Karpas-422 (cell line): ENCODE results near the gene CHAC1. TPM values are rescaled to one million over a fixed set of nuclear protein-coding genes. Genes with fewer than 3 reads are reported as not detected.

ENCODE experiments used
- DNase-seq: peaks from one replicate; pipeline ENCODE4 v3.0.0-alpha.2; 2015
- H2AFZ ChIP-seq: fragments of 200-600 bp; sonication (generic); 2 replicates; pipeline ENCODE4 v1.6.1; 2014; ENCODE audit warnings: antibody characterized with exemption, low read length, mixed read lengths
- H3K27ac ChIP-seq: fragments of 200-600 bp; sonication (generic); 2 replicates; pipeline ENCODE4 v1.5.1; 2014; ENCODE audit warnings: mild to moderate bottlenecking, low read length, moderate library complexity
- H3K27me3 ChIP-seq: fragments of 200-600 bp; sonication (generic); 2 replicates; pipeline ENCODE4 v1.6.1; 2014; ENCODE audit warnings: low read length, mixed read lengths
- H3K36me3 ChIP-seq: fragments of 200-600 bp; sonication (generic); 2 replicates; pipeline ENCODE4 v1.6.1; 2014; ENCODE audit warnings: low read length, mixed read lengths; ENCODE audit not compliant: insufficient read depth
- H3K4me1 ChIP-seq: fragments of 200-600 bp; sonication (generic); 2 replicates; pipeline ENCODE4 v1.6.1; 2014; ENCODE audit warnings: mild to moderate bottlenecking, low read length, mixed read lengths
- H3K4me2 ChIP-seq: fragments of 200-600 bp; sonication (generic); 2 replicates; pipeline ENCODE4 v1.6.1; 2014; ENCODE audit warnings: low read length, low read depth, mild to moderate bottlenecking; ENCODE audit not compliant: poor library complexity, severe bottlenecking
- H3K4me3 ChIP-seq: fragments of 200-600 bp; sonication (generic); 2 replicates; pipeline ENCODE4 v1.5.1; 2014; ENCODE audit warnings: mild to moderate bottlenecking, antibody characterized with exemption, low read length, mixed read lengths
- H3K79me2 ChIP-seq: fragments of 200-600 bp; sonication (generic); 2 replicates; pipeline ENCODE4 v1.6.1; 2014; ENCODE audit warnings: mild to moderate bottlenecking, low read length, mixed read lengths
- H3K9ac ChIP-seq: fragments of 200-600 bp; sonication (generic); 2 replicates; pipeline ENCODE4 v1.6.0; 2014; ENCODE audit warnings: low read length
- H3K9me2 ChIP-seq: fragments of 200-600 bp; sonication (generic), shearing (Covaris generic); replicated peaks from 2 replicates; pipeline ENCODE4 v1.6.0; 2014; ENCODE audit warnings: mild to moderate bottlenecking, low read length, moderate library complexity; ENCODE audit not compliant: insufficient read depth
- H3K9me3 ChIP-seq: fragments of 300-700, 200-600 bp; sonication (generic); 2 replicates; pipeline ENCODE4 v1.6.1; 2014; ENCODE audit warnings: low read length, mixed read lengths
- H4K20me1 ChIP-seq: fragments of 200-600 bp; sonication (generic); 2 replicates; pipeline ENCODE4 v1.6.1; 2014; ENCODE audit warnings: mild to moderate bottlenecking, antibody characterized with exemption, low read length, low read depth; ENCODE audit not compliant: insufficient read depth
- total RNA-seq: library from RNA; depleted of rRNA; stranded (reverse); fragments of >200 nt; shearing (Covaris generic); gene quantifications from 2 replicates; pipeline ENCODE4 v1.2.3, GENCODE V29; 2014; ENCODE audit warnings: low replicate concordance

Gene CHAC1
- total RNA-seq, 1 experiment from 2014 or later, result 45.5 TPM

GRCh38 chr15:40984406-40984805 is 31.1 kb downstream of the CHAC1 start:
- H3K36me3 ChIP-seq, result peaks cover 34% of the 10 kb centered on the region; the same call in 1 of the 2 replicates
- H3K27me3 ChIP-seq, result no peaks in the 10 kb centered on the region
- H3K79me2 ChIP-seq, result no peaks in the 10 kb centered on the region
- H3K4me2 ChIP-seq, result no peak overlapping the region
- no peak overlapping the region for H3K27ac ChIP-seq
- H3K9ac ChIP-seq, result no peak overlapping the region
- H3K4me1 ChIP-seq, result no peaks in the 10 kb centered on the region
- no peaks in the 10 kb centered on the region for H4K20me1 ChIP-seq
- no peak overlapping the region for H3K4me3 ChIP-seq
- H3K9me2 ChIP-seq, result no peaks in the 10 kb centered on the region
- H2AFZ ChIP-seq, result no peak overlapping the region
- no peaks in the 10 kb centered on the region for H3K9me3 ChIP-seq
- no peak for DNase-seq

- no peak overlapping the region for H2AFZ ChIP-seq
- peaks cover 38% of the 10 kb centered on the region; the same call in 1 of the 2 replicates for H3K36me3 ChIP-seq
- no peaks in the 10 kb centered on the region for H3K4me1 ChIP-seq
- H3K27ac ChIP-seq, result no peak overlapping the region
- no peaks in the 10 kb centered on the region for H3K27me3 ChIP-seq
- H3K79me2 ChIP-seq, result no peaks in the 10 kb centered on the region
- no peak overlapping the region for H3K4me2 ChIP-seq
- no peak overlapping the region for H3K9ac ChIP-seq
- no peaks in the 10 kb centered on the region for H3K9me2 ChIP-seq
- no peaks in the 10 kb centered on the region for H3K9me3 ChIP-seq
- no peak for DNase-seq
- no peaks in the 10 kb centered on the region for H4K20me1 ChIP-seq
- no peak overlapping the region for H3K4me3 ChIP-seq
Observed at GRCh38 chr15:40984964-40985363, 31.7 kb downstream of the CHAC1 start.

- no peak for DNase-seq
- Histone ChIP-seq H3K36me3 (peaks cover 38% of the 10 kb centered on the region; the same call in 1 of the 2 replicates), H3K9ac (no peak overlapping the region), H3K9me3 (no peaks in the 10 kb centered on the region), H3K4me2 (no peak overlapping the region), H3K4me3 (no peak overlapping the region), H2AFZ (no peak overlapping the region), H3K4me1 (no peaks in the 10 kb centered on the region), H3K79me2 (no peaks in the 10 kb centered on the region), H3K9me2 (no peaks in the 10 kb centered on the region), H3K27ac (no peak overlapping the region), H3K27me3 (no peaks in the 10 kb centered on the region), H4K20me1 (no peaks in the 10 kb centered on the region)
Observed at GRCh38 chr15:40985541-40986330, 32.5 kb downstream of the CHAC1 start.

GRCh38 chr15:40986820-40987219 is 33.5 kb downstream of the CHAC1 start:
- Histone ChIP-seq H3K79me2 (no peaks in the 10 kb centered on the region), H3K27ac (no peak overlapping the region), H3K36me3 (peaks cover 38% of the 10 kb centered on the region; the same call in 1 of the 2 replicates), H3K9me3 (no peaks in the 10 kb centered on the region), H3K9ac (no peak overlapping the region), H3K4me3 (no peak overlapping the region), H4K20me1 (no peaks in the 10 kb centered on the region), H3K9me2 (no peaks in the 10 kb centered on the region), H2AFZ (no peak overlapping the region), H3K4me2 (no peak overlapping the region), H3K27me3 (no peaks in the 10 kb centered on the region), H3K4me1 (no peaks in the 10 kb centered on the region)
- no peak for DNase-seq

GRCh38 chr15:40988156-40988555 is 34.9 kb downstream of the CHAC1 start:
- H3K9me3 ChIP-seq, result no peaks in the 10 kb centered on the region
- H3K4me2 ChIP-seq, result no peak overlapping the region
- no peak for DNase-seq
- no peak overlapping the region for H2AFZ ChIP-seq
- no peaks in the 10 kb centered on the region for H3K27me3 ChIP-seq
- H3K9ac ChIP-seq, result no peak overlapping the region
- H3K79me2 ChIP-seq, result no peaks in the 10 kb centered on the region
- no peak overlapping the region for H3K4me3 ChIP-seq
- no peaks in the 10 kb centered on the region for H4K20me1 ChIP-seq
- H3K36me3 ChIP-seq, result peaks cover 34% of the 10 kb centered on the region; the same call in 1 of the 2 replicates
- no peak overlapping the region for H3K27ac ChIP-seq
- H3K9me2 ChIP-seq, result no peaks in the 10 kb centered on the region
- H3K4me1 ChIP-seq, result no peaks in the 10 kb centered on the region

GRCh38 chr15:40990080-40990479 is 36.8 kb downstream of the CHAC1 start:
- Histone ChIP-seq H3K4me2 (no peak overlapping the region), H2AFZ (no peak overlapping the region), H3K9me2 (no peaks in the 10 kb centered on the region), H3K9me3 (no peaks in the 10 kb centered on the region), H3K9ac (no peak overlapping the region), H4K20me1 (no peaks in the 10 kb centered on the region), H3K4me1 (no peaks in the 10 kb centered on the region), H3K27me3 (no peaks in the 10 kb centered on the region), H3K79me2 (no peaks in the 10 kb centered on the region), H3K36me3 (peaks cover 23% of the 10 kb centered on the region; the same call in 1 of the 2 replicates), H3K27ac (no peak overlapping the region), H3K4me3 (no peak overlapping the region)
- DNase-seq, result no peak

GRCh38 chr15:40990789-40991188 is 37.5 kb downstream of the CHAC1 start:
- no peaks in the 10 kb centered on the region for H3K79me2 ChIP-seq
- H3K4me3 ChIP-seq, result no peak overlapping the region
- no peak overlapping the region for H3K27ac ChIP-seq
- H2AFZ ChIP-seq, result no peak overlapping the region
- no peaks in the 10 kb centered on the region for H4K20me1 ChIP-seq
- H3K36me3 ChIP-seq, result peaks cover 24% of the 10 kb centered on the region; the same call in 1 of the 2 replicates
- H3K4me1 ChIP-seq, result no peaks in the 10 kb centered on the region
- DNase-seq, result no peak
- H3K4me2 ChIP-seq, result no peak overlapping the region
- H3K9me2 ChIP-seq, result no peaks in the 10 kb centered on the region
- H3K27me3 ChIP-seq, result no peaks in the 10 kb centered on the region
- H3K9me3 ChIP-seq, result no peaks in the 10 kb centered on the region
- no peak overlapping the region for H3K9ac ChIP-seq

- Histone ChIP-seq H3K9ac (no peak overlapping the region), H3K9me3 (no peaks in the 10 kb centered on the region), H3K27ac (no peak overlapping the region), H3K79me2 (no peaks in the 10 kb centered on the region), H2AFZ (no peak overlapping the region), H3K4me3 (no peak overlapping the region), H3K36me3 (peaks cover 26% of the 10 kb centered on the region; the same call in 1 of the 2 replicates), H3K27me3 (no peaks in the 10 kb centered on the region), H3K4me1 (no peaks in the 10 kb centered on the region), H3K9me2 (no peaks in the 10 kb centered on the region), H3K4me2 (no peak overlapping the region), H4K20me1 (no peaks in the 10 kb centered on the region)
- DNase-seq, result no peak
Observed at GRCh38 chr15:40991355-40991754, 38.1 kb downstream of the CHAC1 start.
